Erythroblast (primary cell): ENCODE results near the gene BRD1.

Source experiments
- DNase-seq, 2 experiments: peaks; one replicate each; lab custom pipeline; 2025; lab: John Stamatoyannopoulos, UW
- GATA1 ChIP-seq: IDR thresholded peaks from 2 replicates; pipeline ENCODE4 v1.6.1; 2011; ENCODE audit warnings: low read depth, mild to moderate bottlenecking, control low read depth, low read length, moderate library complexity
- POLR2A ChIP-seq: IDR thresholded peaks from 2 replicates; pipeline ENCODE4 v1.6.1; 2011; ENCODE audit warnings: mild to moderate bottlenecking, low read length

BRD1 gene

DNA sequence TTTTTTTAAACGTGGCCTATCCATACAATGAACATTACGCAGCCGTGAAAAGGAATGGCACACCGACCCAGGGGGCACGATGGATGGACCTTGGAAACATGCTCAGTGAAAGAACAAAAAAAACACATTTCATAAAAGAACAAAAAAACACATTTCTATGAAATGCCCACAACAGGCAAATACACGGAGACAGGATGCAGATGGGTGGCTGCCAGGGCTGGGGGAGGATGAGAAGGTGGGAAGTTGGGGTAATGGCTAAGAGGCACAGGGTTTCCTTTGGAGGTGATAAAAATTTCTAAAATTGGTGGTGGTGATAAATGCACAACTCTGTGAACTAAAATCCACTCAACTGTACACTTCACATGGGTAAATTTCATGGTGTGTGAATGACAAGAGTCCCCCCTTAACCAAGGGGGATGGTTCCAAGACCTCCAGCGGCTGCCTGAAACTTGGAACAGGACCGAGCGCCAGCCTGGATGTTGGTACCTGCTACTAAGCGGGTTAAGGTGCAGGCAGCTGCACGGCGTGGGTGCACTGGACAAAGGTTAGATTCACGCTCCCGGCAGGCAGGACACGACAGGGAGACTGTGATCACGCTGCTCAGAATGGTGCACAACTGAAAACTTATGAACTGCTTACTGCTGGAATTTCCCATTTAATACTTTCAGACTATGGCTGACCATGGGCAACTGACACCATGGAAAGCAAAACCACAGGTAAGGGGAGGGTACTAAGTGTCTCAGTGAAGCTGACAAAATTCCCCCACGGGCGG is 16.5 kb downstream of the BRD1 start:
- no peak for DNase-seq
- no peak for TF ChIP-seq GATA1
- no peak for TF ChIP-seq POLR2A

GRCh38 chr22:49810363-49811019 is 17.2 kb downstream of the BRD1 start:
- TF ChIP-seq GATA1 (no peak), POLR2A (no peak)
- no peak for DNase-seq

GRCh38 chr22:49807780-49808708 is 19.6 kb downstream of the BRD1 start:
- TF ChIP-seq POLR2A, result no peak
- TF ChIP-seq GATA1, result no peak
- peak; percentile 78 to 82 for DNase-seq

- DNase-seq, result no peak
- TF ChIP-seq GATA1 (no peak), POLR2A (no peak)
Observed at GRCh38 chr22:49807129-49807528, 20.5 kb downstream of the BRD1 start.

GRCh38 chr22:49803737-49804375 is 23.8 kb downstream of the BRD1 start:
- TF ChIP-seq POLR2A, result no peak
- no peak for TF ChIP-seq GATA1
- no peak for DNase-seq

- DNase-seq, result no peak
- TF ChIP-seq POLR2A (no peak), GATA1 (no peak)
Observed at GRCh38 chr22:49803134-49803533, 24.5 kb downstream of the BRD1 start.

DNA sequence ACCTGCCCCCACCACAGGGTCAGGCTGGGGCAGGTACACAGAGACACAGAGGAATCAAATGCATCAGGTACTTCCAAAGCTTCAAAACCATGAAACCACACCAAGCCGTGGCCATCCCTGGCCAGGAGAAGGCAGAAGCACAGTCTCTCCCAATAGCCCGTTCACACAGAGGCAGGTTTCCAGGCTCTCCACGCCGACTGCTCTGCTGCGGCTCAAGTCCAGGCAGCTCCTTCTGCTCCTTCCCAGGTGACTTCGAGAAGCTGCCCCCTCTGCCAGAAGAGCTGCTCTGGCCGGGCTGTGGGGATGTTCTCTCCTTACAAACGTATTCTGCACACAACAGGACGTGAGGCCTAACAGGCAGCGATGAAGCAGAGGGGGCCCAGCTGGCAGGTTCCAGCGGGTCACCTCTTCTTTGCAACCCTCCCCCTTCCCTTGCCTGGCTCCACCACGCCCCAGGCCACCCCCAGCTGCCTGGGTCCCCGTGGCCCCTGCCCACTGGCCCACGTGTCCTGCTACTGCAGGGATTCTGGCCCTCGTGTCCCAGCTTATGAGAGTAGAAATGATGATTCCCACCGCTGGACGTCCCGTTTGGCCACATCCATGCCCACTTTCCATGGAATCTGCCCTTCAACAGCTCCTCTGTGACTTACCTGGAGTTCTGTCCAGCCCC is 26.1 kb downstream of the BRD1 start:
- DNase-seq, result no peak
- TF ChIP-seq POLR2A, result no peak
- no peak for TF ChIP-seq GATA1

DNA sequence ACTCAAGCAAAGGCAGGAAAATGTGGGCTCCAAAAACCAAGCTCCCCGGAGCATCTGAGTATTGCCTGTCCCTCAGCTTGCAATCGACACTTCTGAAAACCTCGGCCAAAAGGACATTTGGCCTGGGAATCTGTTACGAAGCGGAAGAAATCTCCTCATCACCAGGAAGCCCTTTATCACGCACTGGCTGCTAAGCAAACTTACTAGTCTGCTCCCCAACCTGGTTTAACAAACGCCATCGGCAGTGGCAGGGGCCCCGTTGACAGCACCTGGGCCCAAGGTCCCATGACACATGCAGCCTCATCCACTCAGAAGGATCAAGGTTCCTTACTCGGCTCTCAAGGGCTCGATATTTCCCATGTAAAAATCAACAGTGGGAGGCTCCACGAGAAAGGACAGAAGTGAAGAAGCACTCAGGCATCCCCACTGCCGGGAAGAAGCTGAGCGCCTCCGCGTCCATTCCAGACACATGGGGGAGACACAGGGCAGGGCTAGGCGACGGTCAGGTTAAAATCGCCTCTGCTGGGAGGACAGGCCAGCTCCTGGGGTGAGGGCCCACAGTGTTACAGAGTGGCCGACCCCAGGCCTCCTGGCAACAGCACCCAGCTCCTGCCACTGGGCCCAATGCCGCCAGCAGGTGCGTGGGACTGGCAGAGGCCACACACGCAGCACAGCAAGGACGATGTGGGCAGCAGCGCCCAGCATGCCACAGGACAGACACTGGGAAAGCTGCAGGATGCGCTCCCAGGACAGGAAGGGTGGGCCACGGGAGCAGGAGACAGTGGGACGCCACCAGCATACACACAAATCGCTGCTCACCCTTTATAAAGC is 27.1 kb downstream of the BRD1 start:
- TF ChIP-seq POLR2A (no peak), GATA1 (no peak)
- no peak for DNase-seq

DNA sequence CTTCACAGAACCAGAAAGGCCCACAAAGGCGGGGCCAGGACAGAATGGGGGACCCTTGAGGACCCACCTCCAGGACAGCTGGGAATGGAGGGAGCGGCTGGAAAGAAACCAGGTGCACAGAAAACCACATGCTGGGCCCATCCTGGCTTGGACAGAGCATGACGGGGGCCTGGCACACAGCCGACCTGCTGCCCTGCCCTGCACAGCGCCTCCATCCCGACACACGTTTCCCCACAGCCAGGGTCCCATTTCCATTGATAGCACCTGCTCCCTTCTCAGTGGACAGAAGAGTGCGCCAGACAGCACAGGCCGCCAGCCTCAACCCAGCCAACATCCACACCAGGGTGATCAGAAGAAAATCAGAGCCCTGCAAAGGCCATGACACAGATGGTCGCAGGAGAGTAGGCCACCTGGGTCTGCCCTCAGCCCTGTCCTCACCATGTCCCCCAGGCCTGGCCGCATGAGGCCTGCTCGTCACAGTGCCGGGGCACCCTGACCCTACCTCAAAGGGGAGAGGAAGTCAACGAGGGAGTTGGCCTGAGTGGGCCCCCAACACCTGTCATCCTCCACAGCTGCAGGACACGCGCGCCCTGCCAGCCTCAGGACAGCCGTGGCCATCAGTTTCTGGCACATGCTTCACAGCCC is 28.1 kb downstream of the BRD1 start:
- no peak for TF ChIP-seq GATA1
- no peak for TF ChIP-seq POLR2A
- DNase-seq, result no peak

- no peak for TF ChIP-seq GATA1
- TF ChIP-seq POLR2A, result no peak
- DNase-seq, result no peak
Observed at GRCh38 chr22:49798486-49799151, 29.1 kb downstream of the BRD1 start.

DNA sequence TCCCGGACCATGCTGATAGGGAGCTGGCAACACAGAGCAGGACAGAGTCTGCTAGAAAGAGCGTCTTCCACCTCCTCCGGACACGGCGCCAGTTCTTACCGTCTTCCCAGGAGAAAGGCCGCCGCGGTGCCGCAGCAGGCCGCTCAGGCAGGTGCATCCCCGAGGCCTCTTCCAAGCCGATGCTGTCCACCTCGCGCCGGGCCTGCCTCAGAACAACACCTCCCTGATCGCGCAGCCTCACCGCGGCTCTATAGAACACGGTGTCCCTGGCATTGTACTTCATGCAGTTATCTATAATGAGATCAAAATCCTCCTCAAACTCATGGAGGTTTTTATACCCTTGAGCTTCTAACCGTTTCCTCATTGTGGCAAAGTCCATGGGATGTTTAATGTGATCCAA is 30.0 kb downstream of the BRD1 start:
- TF ChIP-seq GATA1, result no peak
- TF ChIP-seq POLR2A, result no peak
- DNase-seq, result no peak
